Upper lobe of left lung (tissue), 4 donors: ENCODE measurements around the gene CEP89.

Experiments used
- CTCF ChIP-seq, 6 experiments: fragments of 450-650 bp in 4 of 6; fragments of 200-600 bp in 2 of 6; sonication (generic) in 2 of 6; IDR thresholded peaks; one replicate each; pipeline ENCODE4 v1.5.1; 2016 to 2019; ENCODE audit warnings: antibody characterized with exemption in 6 of 6
- EP300 ChIP-seq, 4 donors: sonication (generic); formaldehyde crosslinking; IDR thresholded peaks; one replicate each; pipeline ENCODE4 v1.5.1; 2017; ENCODE audit warnings: antibody characterized with exemption in 4 of 4, control low read depth in 2 of 4
- POLR2A ChIP-seq, 4 donors: fragments of 450-650 bp; IDR thresholded peaks; one replicate each; pipeline ENCODE4 v1.5.1; 2016 to 2017; ENCODE audit warnings: antibody characterized with exemption in 4 of 4, mild to moderate bottlenecking in 2 of 4
- POLR2AphosphoS5 ChIP-seq, 2 donors: sonication (generic); formaldehyde crosslinking; IDR thresholded peaks; one replicate each; pipeline ENCODE4 v1.5.1; 2017; ENCODE audit warnings: antibody characterized with exemption in 2 of 2

- TF ChIP-seq CTCF (IDR thresholded peaks at IDR 0.05), result no peak
- no peak for TF ChIP-seq POLR2A (IDR thresholded peaks at IDR 0.05)
- TF ChIP-seq POLR2AphosphoS5 (IDR thresholded peaks at IDR 0.05), result no peak
- no peak for TF ChIP-seq EP300 (IDR thresholded peaks at IDR 0.05)
Observed at GRCh38 chr19:32843716-32844245, 128.0 kb downstream of the CEP89 start.
